ENCODE results near the gene PPIG. TPM values are rescaled to one million over a fixed set of nuclear protein-coding genes. Genes with fewer than 3 reads are reported as not detected.
A peak's percentile ranks its signal among the peaks of the same experiment; 100 is the strongest.

PPIG gene
- total and polyA plus RNA-seq, 2 of the 4 experiments (the other 2 are of a cell fraction) = 10.4 to 16.7 TPM

DNA sequence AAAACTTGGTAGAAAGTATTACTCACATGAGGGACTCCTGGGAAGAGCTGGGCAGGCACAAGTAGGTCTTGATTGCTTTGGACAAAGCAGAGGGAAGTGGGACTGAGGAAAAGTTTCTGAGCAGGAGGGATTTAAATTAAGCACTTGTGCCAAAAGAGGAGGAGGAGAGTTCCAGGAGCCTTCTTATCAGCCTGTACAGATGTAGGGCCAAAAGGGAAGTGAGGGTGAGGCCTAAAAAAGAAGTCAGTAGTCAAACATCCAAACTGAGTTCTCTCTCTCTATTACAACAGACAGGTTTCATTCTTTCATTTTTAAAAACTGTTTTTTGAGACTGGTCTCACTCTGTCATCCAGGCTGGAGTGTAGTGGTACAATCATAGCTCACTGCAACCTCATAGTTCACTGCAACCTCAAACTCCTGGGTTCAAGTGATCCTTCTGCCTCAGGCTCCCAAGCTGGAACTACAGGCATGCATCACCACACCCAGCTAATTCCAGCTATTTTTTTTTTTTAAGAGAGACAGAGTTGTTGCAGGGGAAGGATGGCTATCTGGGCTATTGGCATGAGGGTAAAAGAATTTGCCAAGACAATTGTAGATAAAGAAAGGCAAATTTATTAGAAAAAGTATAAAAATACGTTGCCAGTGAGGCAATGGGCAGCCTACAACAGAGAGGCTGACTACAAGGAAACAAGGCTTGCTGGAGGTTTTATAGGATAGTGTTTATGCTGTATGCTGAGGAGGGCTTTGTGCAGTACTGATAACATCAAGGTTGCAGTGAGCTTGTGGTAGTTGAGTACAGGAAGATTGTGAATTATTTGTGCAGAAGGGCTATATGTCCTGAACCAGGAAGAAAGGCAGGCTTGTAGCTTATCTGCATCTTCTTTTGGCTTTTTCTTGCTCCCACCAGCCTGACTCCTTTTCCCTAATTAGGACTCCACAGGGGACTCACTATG, 81.1 kb downstream of the PPIG start:
- Histone ChIP-seq H3K4me3 (ENCODE audit: insufficient read depth, low read depth, low read length) (no peak overlapping the region), H2AK5ac (ENCODE audit: low read depth, low read length) (no peak overlapping the region), H3K4ac (ENCODE audit: low read depth, low read length) (no peak overlapping the region), H3K9ac (ENCODE audit: low read depth, low read length) (no peak overlapping the region), H3K14ac (replicated peaks; ENCODE audit: low read depth, low read length) (no peak overlapping the region), H4K8ac (ENCODE audit: low read depth in 2 of 2, low read length in 2 of 2) (no peak overlapping the region), H2BK15ac (ENCODE audit: low read depth, low read length) (no peak overlapping the region), H3K4me1 (ENCODE audit: control insufficient read depth, insufficient read depth, low read length) (0 out of 2 replicates have a peak, but pooled peaks cover 2% of the 10 kb centered on the region), H3K9me3 (ENCODE audit: control insufficient read depth, insufficient read depth, low read length) (no peaks in the 10 kb centered on the region), H2AFZ (replicated peaks; ENCODE audit: low read length, poor library complexity) (no peak overlapping the region), H3K23ac (ENCODE audit: low read depth, low read length) (no peak overlapping the region; the same call in 1 of the 2 replicates), H3K9me1 (ENCODE audit: insufficient read depth, low read length) (no peaks in the 10 kb centered on the region), H3K27me3 (ENCODE audit: control insufficient read depth, insufficient read depth, low read length) (peaks cover 2% of the 10 kb centered on the region; the same call in 1 of the 2 replicates), H4K20me1 (ENCODE audit: insufficient read depth, low read length) (no peaks in the 10 kb centered on the region), H4K91ac (ENCODE audit: insufficient read depth, low read depth, low read length) (no peak overlapping the region), H2BK5ac (ENCODE audit: low read depth, low read length, poor library complexity, severe bottlenecking) (no peak overlapping the region), H3K18ac (ENCODE audit: low read depth, low read length) (no peak overlapping the region; the same call in 1 of the 2 replicates), H3K79me1 (ENCODE audit: low read depth in 1 of 2, low read length in 2 of 2) (no peaks in the 10 kb centered on the region), H2BK20ac (ENCODE audit: low read depth, low read length) (no peak overlapping the region), H3K36me3 (ENCODE audit: control insufficient read depth, insufficient read depth, low read length) (no peaks in the 10 kb centered on the region), H2BK120ac (ENCODE audit: low read depth, low read length) (no peak overlapping the region), H2AK9ac (replicated peaks; ENCODE audit: low read depth, low read length, poor library complexity) (no peak overlapping the region), H3K56ac (ENCODE audit: extremely low read depth, insufficient read depth, low read length) (no peak overlapping the region), H3K4me2 (ENCODE audit: low read depth, low read length) (no peak overlapping the region), H3K27ac (ENCODE audit: insufficient read depth, low read length) (no peak overlapping the region), H4K5ac (ENCODE audit: low read depth, low read length) (0 out of 2 replicates have a peak overlapping the region, but pooled peaks have one; percentile 13)
- dilution Hi-C loops (cut with HindIII; ENCODE audit: low sequenced_read_pairs, unreplicated experiment) (no loop called here), in situ Hi-C loops (cut with MboI; ENCODE audit: low sequenced_read_pairs) (no loop called here), intact Hi-C loops (cut with micrococcal nuclease) (no loop called here)
- no TSS peak for BruUV-seq (replicated peaks)
- peak; percentile 14; the same call in 1 of the 2 replicates for ATAC-seq (ENCODE audit: low read depth)
- ChIA-PET CTCF (interaction anchor here (0.6 kb wide), 1 partner anchor 80 kb away, joined by 4 read pairs; no protein-coding TSS in a partner anchor), POLR2A (ENCODE audit: unreplicated experiment) (no interaction called here)
- TF ChIP-seq MXI1 (IDR thresholded peaks at IDR 0.05; ENCODE audit: borderline replicate concordance, low read depth, low read length) (no peak), MAZ (IDR thresholded peaks at IDR 0.05; ENCODE audit: borderline replicate concordance, low read depth, low read length) (no peak), RAD21 (IDR thresholded peaks at IDR 0.05; ENCODE audit: low read length) (no peak), RFX5 (IDR thresholded peaks at IDR 0.05; ENCODE audit: low read depth, low read length) (no peak), CHD1 (IDR thresholded peaks at IDR 0.05; ENCODE audit: low read depth, low read length) (no peak), SMC3 (IDR thresholded peaks at IDR 0.05; ENCODE audit: low read depth, low read length) (no peak), BHLHE40 (IDR thresholded peaks at IDR 0.05; ENCODE audit: low read depth, low read length) (no peak), ELK1 (IDR thresholded peaks at IDR 0.05; ENCODE audit: borderline replicate concordance, low read depth, low read length) (no peak), MAFK (IDR thresholded peaks at IDR 0.05; ENCODE audit: low read depth, low read length) (no peak), CEBPB (IDR thresholded peaks at IDR 0.05; ENCODE audit: low read depth, low read length) (no peak)
- TF ChIP-seq, protein P1, sequence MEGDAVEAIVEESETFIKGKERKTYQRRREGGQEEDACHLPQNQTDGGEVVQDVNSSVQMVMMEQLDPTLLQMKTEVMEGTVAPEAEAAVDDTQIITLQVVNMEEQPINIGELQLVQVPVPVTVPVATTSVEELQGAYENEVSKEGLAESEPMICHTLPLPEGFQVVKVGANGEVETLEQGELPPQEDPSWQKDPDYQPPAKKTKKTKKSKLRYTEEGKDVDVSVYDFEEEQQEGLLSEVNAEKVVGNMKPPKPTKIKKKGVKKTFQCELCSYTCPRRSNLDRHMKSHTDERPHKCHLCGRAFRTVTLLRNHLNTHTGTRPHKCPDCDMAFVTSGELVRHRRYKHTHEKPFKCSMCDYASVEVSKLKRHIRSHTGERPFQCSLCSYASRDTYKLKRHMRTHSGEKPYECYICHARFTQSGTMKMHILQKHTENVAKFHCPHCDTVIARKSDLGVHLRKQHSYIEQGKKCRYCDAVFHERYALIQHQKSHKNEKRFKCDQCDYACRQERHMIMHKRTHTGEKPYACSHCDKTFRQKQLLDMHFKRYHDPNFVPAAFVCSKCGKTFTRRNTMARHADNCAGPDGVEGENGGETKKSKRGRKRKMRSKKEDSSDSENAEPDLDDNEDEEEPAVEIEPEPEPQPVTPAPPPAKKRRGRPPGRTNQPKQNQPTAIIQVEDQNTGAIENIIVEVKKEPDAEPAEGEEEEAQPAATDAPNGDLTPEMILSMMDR (conservative IDR thresholded peaks at IDR 0.05; ENCODE audit: low read depth, low read length) = no peak
- 10% methylated on average over 1 of the region's 1 CpG; no CpG with 5 or more reads in 1 of the 2 experiments for WGBS, 2 experiments (ENCODE audit: extremely low coverage in 2 of 2, insufficient read length in 1 of 2)
- peak; percentile 3 for DNase-seq
